MM.1S (cell line): Measurements from ENCODE around the gene CNGB1.

Experiments used
- DNase-seq: peaks from one replicate; pipeline ENCODE4 v3.0.0-alpha.2; 2015
- H2AFZ ChIP-seq: fragments of 300-600 bp; sonication (generic); 2 replicates; pipeline ENCODE4 v1.6.0; 2016; ENCODE audit warnings: antibody characterized with exemption, low read length
- H3F3A ChIP-seq: fragments of 300-600 bp; sonication (generic); 2 replicates; pipeline ENCODE4 v1.6.1; 2016; ENCODE audit warnings: mild to moderate bottlenecking, antibody characterized with exemption, low read length, moderate library complexity, mixed read lengths; ENCODE audit not compliant: insufficient read depth
- H3K27ac ChIP-seq: fragments of 300-600 bp; sonication (generic); 2 replicates; pipeline ENCODE4 v1.5.1; 2016; ENCODE audit warnings: mild to moderate bottlenecking, low read length
- H3K27me3 ChIP-seq: fragments of 300-600 bp; sonication (generic); replicated peaks from 2 replicates; pipeline ENCODE4 v1.6.0; 2016; ENCODE audit warnings: low read length; ENCODE audit not compliant: insufficient read depth
- H3K36me3 ChIP-seq: fragments of 300-600 bp; sonication (generic); replicated peaks from 2 replicates; pipeline ENCODE4 v1.6.1; 2016; ENCODE audit warnings: mild to moderate bottlenecking, low read length, mixed read lengths; ENCODE audit not compliant: insufficient read depth
- H3K4me1 ChIP-seq: fragments of 300-600 bp; sonication (generic); 2 replicates; pipeline ENCODE4 v1.6.1; 2016; ENCODE audit warnings: low read length, mixed read lengths
- H3K4me2 ChIP-seq: fragments of 300-600 bp; sonication (generic); 2 replicates; pipeline ENCODE4 v1.6.0; 2016; ENCODE audit warnings: low read depth, low read length
- H3K4me3 ChIP-seq: fragments of 300-600 bp; sonication (generic); 2 replicates; pipeline ENCODE4 v1.5.1; 2016; ENCODE audit warnings: low read length, mixed read lengths
- H3K79me2 ChIP-seq: fragments of 300-600 bp; sonication (generic); 2 replicates; pipeline ENCODE4 v1.6.1; 2016; ENCODE audit warnings: mixed run types, low read length, mixed read lengths
- H3K9ac ChIP-seq: fragments of 300-600 bp; sonication (generic); 2 replicates; pipeline ENCODE4 v1.6.1; 2016; ENCODE audit warnings: low read length, mixed read lengths
- H3K9me2 ChIP-seq: fragments of 300-600 bp; sonication (generic); replicated peaks from 2 replicates; pipeline ENCODE4 v1.6.1; 2016; ENCODE audit warnings: mild to moderate bottlenecking, low read length, mixed read lengths; ENCODE audit not compliant: insufficient read depth
- H3K9me3 ChIP-seq: fragments of 300-600 bp; sonication (generic); replicated peaks from 2 replicates; pipeline ENCODE4 v1.6.1; 2016; ENCODE audit warnings: mild to moderate bottlenecking, low read length, mixed read lengths; ENCODE audit not compliant: insufficient read depth
- H4K20me1 ChIP-seq: fragments of 300-600 bp; sonication (generic); 2 replicates; pipeline ENCODE4 v1.6.1; 2016; ENCODE audit warnings: mild to moderate bottlenecking, low read length, moderate library complexity, mixed read lengths; ENCODE audit not compliant: insufficient read depth
- CTCF ChIP-seq: fragments of 300-600 bp; sonication (generic); IDR thresholded peaks from 2 replicates; pipeline ENCODE4 v1.5.1; 2016; ENCODE audit warnings: antibody characterized with exemption, low read length, mixed read lengths
- EZH2 ChIP-seq: fragments of 300-600 bp; sonication (generic); optimal IDR thresholded peaks from 2 replicates; pipeline ENCODE3; 2017; ENCODE audit warnings: low read depth, mild to moderate bottlenecking, antibody characterized with exemption, low read length, mixed read lengths
- EZH2phosphoT487 ChIP-seq: fragments of 300-600 bp; sonication (generic); IDR thresholded peaks from 2 replicates; pipeline ENCODE4 v1.6.1; 2018; ENCODE audit warnings: antibody characterized with exemption, low read length

CNGB1 gene

GRCh38 chr16:58000706-58001676, 30.1 kb upstream of the CNGB1 start, which contains the start of gene USB1:
TSS of gene USB1 (plus strand) at chr16:58001407. CDS start at chr16:58001484, 77 bp downstream.
- Histone ChIP-seq H3K79me2 (peaks cover 15% of the 10 kb centered on the region), H3K27me3 (no peaks in the 10 kb centered on the region), H3K4me3 (peak within 1 kb of the TSS; percentile 99), H3K9me3 (no peaks in the 10 kb centered on the region), H2AFZ (peak within 1 kb of the TSS; percentile 100), H3K4me1 (peaks cover 16% of the 10 kb centered on the region), H3K4me2 (peak within 1 kb of the TSS; percentile 100), H3K36me3 (no peaks in the 10 kb centered on the region), H3K27ac (peak within 1 kb of the TSS; percentile 74; the same call in 1 of the 2 replicates), H3F3A (peaks cover 14% of the 10 kb centered on the region), H3K9ac (peak within 1 kb of the TSS; percentile 83), H3K9me2 (no peaks in the 10 kb centered on the region), H4K20me1 (no peaks in the 10 kb centered on the region)
- peak; percentile 91 for DNase-seq
- TF ChIP-seq EZH2 (no peak), CTCF (peak; percentile 46), EZH2phosphoT487 (no peak)

GRCh38 chr16:57999971-58000705, 29.2 kb upstream of the CNGB1 start, which contains the start of gene ZNF319:
TSS of gene ZNF319 (minus strand) at chr16:58000672. CDS start at chr16:57998265, 2,407 bp downstream.
- Histone ChIP-seq H3K9ac (peak within 1 kb of the TSS; percentile 86), H3K9me2 (no peaks in the 10 kb centered on the region), H3F3A (peaks cover 14% of the 10 kb centered on the region), H3K9me3 (no peaks in the 10 kb centered on the region), H3K79me2 (peaks cover 15% of the 10 kb centered on the region), H3K27ac (peak within 1 kb of the TSS; percentile 74; the same call in 1 of the 2 replicates), H2AFZ (peak within 1 kb of the TSS; percentile 100), H3K4me2 (peak within 1 kb of the TSS; percentile 100), H3K4me3 (peak within 1 kb of the TSS; percentile 99), H3K36me3 (no peaks in the 10 kb centered on the region), H4K20me1 (no peaks in the 10 kb centered on the region; the same call in 1 of the 2 replicates), H3K4me1 (peaks cover 17% of the 10 kb centered on the region), H3K27me3 (no peaks in the 10 kb centered on the region)
- TF ChIP-seq CTCF (no peak), EZH2phosphoT487 (no peak), EZH2 (no peak)
- DNase-seq: peak; percentile 34

GRCh38 chr16:57999366-57999970, 28.5 kb upstream of the CNGB1 start:
- Histone ChIP-seq H3K4me2 (peak overlapping the region; percentile 98), H3K4me1 (peaks cover 19% of the 10 kb centered on the region), H3K9me2 (no peaks in the 10 kb centered on the region), H3K27me3 (no peaks in the 10 kb centered on the region), H3K27ac (peak overlapping the region; percentile 31; the same call in 1 of the 2 replicates), H3K9me3 (no peaks in the 10 kb centered on the region), H3K9ac (peak overlapping the region; percentile 86), H3K4me3 (peak overlapping the region; percentile 61), H4K20me1 (no peaks in the 10 kb centered on the region; the same call in 1 of the 2 replicates), H2AFZ (peak overlapping the region; percentile 91), H3K36me3 (no peaks in the 10 kb centered on the region), H3F3A (peaks cover 14% of the 10 kb centered on the region), H3K79me2 (peaks cover 15% of the 10 kb centered on the region)
- TF ChIP-seq EZH2phosphoT487: no peak
- TF ChIP-seq EZH2: no peak
- no peak; the same call in 1 of the 2 replicates for TF ChIP-seq CTCF
- DNase-seq: peak; percentile 36
